ENCODE measurements around the gene PEX12. TPM values are rescaled to one million over a fixed set of nuclear protein-coding genes. Genes with fewer than 3 reads are reported as not detected.
A peak's percentile ranks its signal among the peaks of the same experiment; 100 is the strongest.

PEX12 gene
- total RNA-seq, 2 experiments from 2014 or later: 5.1 to 5.6 TPM

DNA sequence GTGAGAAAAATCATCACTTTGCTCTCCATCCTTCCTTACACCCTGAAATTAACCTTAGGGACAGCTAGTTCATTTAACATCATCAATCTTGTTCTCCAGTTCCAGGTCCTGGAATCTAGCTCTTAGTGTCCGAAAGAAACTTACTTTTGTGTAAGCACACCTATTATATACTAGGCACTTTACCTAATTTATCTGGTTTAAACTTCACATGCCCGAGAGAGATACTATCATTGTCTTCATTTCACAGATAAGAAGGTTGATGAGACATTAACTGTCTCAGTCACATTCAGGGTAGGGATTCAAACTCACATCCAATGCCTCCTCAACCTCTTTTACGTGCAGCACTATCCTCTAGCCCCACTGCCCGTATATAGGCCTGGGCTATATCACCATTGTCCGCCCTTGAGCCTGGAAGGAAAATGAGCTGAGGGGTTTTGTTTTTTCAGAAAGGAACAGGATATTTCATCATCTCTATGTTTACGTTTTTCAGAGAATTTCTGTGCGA is 8.2 kb upstream of the PEX12 start:
- POLR2A ChIA-PET: interaction anchor here (0.8 to 1.8 kb wide), 10 partner anchors 8 to 100 kb away, joined by 3 to 15 read pairs (median 4); partner anchors contain the start of gene PEX12
- TF ChIP-seq, protein P1, sequence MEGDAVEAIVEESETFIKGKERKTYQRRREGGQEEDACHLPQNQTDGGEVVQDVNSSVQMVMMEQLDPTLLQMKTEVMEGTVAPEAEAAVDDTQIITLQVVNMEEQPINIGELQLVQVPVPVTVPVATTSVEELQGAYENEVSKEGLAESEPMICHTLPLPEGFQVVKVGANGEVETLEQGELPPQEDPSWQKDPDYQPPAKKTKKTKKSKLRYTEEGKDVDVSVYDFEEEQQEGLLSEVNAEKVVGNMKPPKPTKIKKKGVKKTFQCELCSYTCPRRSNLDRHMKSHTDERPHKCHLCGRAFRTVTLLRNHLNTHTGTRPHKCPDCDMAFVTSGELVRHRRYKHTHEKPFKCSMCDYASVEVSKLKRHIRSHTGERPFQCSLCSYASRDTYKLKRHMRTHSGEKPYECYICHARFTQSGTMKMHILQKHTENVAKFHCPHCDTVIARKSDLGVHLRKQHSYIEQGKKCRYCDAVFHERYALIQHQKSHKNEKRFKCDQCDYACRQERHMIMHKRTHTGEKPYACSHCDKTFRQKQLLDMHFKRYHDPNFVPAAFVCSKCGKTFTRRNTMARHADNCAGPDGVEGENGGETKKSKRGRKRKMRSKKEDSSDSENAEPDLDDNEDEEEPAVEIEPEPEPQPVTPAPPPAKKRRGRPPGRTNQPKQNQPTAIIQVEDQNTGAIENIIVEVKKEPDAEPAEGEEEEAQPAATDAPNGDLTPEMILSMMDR (IDR thresholded peaks at IDR 0.05): no peak
- Mint-ChIP-seq H3K36me3 (ENCODE audit: low read depth) (peaks cover 9% of the 10 kb centered on the region), H3K4me3 (peak overlapping the region; percentile 99), H3K4me1 (ENCODE audit: low read depth) (peaks cover 22% of the 10 kb centered on the region), H3K27ac (peak overlapping the region; percentile 99), H3K27me3 (no peaks in the 10 kb centered on the region), H3K9me3 (no peaks in the 10 kb centered on the region)
- CTCF ChIA-PET: interaction anchor here (1.0 to 1.9 kb wide), 5 partner anchors 8 to 177 kb away, joined by 4 to 6 read pairs (median 5); partner anchors contain the start of gene PEX12
- DNase-seq (no peak), ATAC-seq (peak; percentile 6)
- intact Hi-C loops (cut with micrococcal nuclease): loop anchor here (5.0 kb wide), 1 partner anchor 49 kb away; the partner anchor contains the start of gene SLFN12L

GRCh38 chr17:35584061-35584460 is 5.7 kb upstream of the PEX12 start:
- intact Hi-C loops (cut with micrococcal nuclease): no loop called here
- peaks cover 6% of the 10 kb centered on the region for H3K36me3 Mint-ChIP-seq (ENCODE audit: low read depth)
- ChIA-PET CTCF (no interaction called here), POLR2A (no interaction called here)
- no peaks in the 10 kb centered on the region for H3K9me3 Mint-ChIP-seq
- peaks cover 20% of the 10 kb centered on the region for H3K4me1 Mint-ChIP-seq (ENCODE audit: low read depth)
- TF ChIP-seq, protein P1 (IDR thresholded peaks at IDR 0.05): no peak
- H3K4me3 Mint-ChIP-seq: no peak overlapping the region
- H3K27ac Mint-ChIP-seq: no peak overlapping the region
- DNase-seq: no peak
- no peak for ATAC-seq
- H3K27me3 Mint-ChIP-seq: no peaks in the 10 kb centered on the region

- H3K27ac Mint-ChIP-seq: peak overlapping the region; percentile 100
- H3K36me3 Mint-ChIP-seq (ENCODE audit: low read depth): peaks cover 15% of the 10 kb centered on the region
- POLR2A ChIA-PET: interaction anchor here (0.7 to 3.0 kb wide), 17 partner anchors 8 to 597 kb away, joined by 3 to 23 read pairs (median 5); partner anchors contain the start of genes AP2B1, SLFN11, SLFN12L and SLFN5
- DNase-seq: no peak
- no peaks in the 10 kb centered on the region for H3K27me3 Mint-ChIP-seq
- TF ChIP-seq, protein P1 (IDR thresholded peaks at IDR 0.05): no peak
- H3K4me3 Mint-ChIP-seq: peak overlapping the region; percentile 100
- peak; percentile 37 for ATAC-seq
- CTCF ChIA-PET: interaction anchor here (0.6 to 2.8 kb wide), 12 partner anchors 8 to 266 kb away, joined by 3 to 14 read pairs (median 5); partner anchors contain the start of genes AP2B1 and SLFN12L
- H3K9me3 Mint-ChIP-seq: no peaks in the 10 kb centered on the region
- intact Hi-C loops (cut with micrococcal nuclease): no loop called here
- peaks cover 28% of the 10 kb centered on the region for H3K4me1 Mint-ChIP-seq (ENCODE audit: low read depth)
Observed at GRCh38 chr17:35578929-35579432, 610 bp upstream of the PEX12 start.

- DNase-seq (no peak), ATAC-seq (no peak)
- Mint-ChIP-seq H3K9me3 (no peaks in the 10 kb centered on the region), H3K27ac (peak overlapping the region; percentile 100), H3K4me3 (peak overlapping the region; percentile 100), H3K4me1 (ENCODE audit: low read depth) (peaks cover 28% of the 10 kb centered on the region), H3K27me3 (no peaks in the 10 kb centered on the region), H3K36me3 (ENCODE audit: low read depth) (peaks cover 15% of the 10 kb centered on the region)
- ChIA-PET CTCF (interaction anchor here (1.0 to 2.8 kb wide), 6 partner anchors 9 to 231 kb away, joined by 3 to 14 read pairs (median 6); partner anchors contain the start of genes AP2B1 and SLFN12L), POLR2A (interaction anchor here (0.6 to 3.0 kb wide), 16 partner anchors 9 to 335 kb away, joined by 3 to 23 read pairs (median 5); partner anchors contain the start of genes AP2B1, SLFN11, SLFN5 and TAF15)
- intact Hi-C loops (cut with micrococcal nuclease): no loop called here
- TF ChIP-seq, protein P1 (IDR thresholded peaks at IDR 0.05): no peak
Observed at GRCh38 chr17:35577830-35578196, 558 bp downstream of the PEX12 start.

DNA sequence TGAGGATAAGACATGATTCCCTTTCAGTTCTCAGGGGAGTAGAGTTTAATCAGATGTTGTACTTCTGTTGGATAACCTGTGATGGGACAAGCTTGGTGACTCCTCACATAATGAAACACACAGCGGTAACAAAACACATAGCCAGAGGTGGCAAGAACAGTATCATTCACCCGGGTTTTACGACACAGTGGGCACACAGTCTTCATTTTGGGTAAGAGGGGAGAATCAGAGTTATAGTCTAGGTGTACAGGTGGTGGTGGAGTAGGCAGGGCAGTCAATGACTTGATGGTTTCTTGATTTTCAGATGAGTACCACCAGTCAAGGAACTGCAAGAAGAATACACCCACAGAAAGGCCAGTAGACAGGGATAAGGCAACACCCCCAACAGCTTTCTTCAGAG is 2.6 kb downstream of the PEX12 start:
- ChIA-PET POLR2A (interaction anchor here (0.9 to 1.0 kb wide), 2 partner anchors 11 to 39 kb away, joined by 3 to 4 read pairs; no protein-coding TSS in a partner anchor), CTCF (interaction anchor here (0.8 to 2.1 kb wide), 3 partner anchors 34 to 318 kb away, joined by 3 to 8 read pairs (median 4); no protein-coding TSS in a partner anchor)
- intact Hi-C loops (cut with micrococcal nuclease): no loop called here
- H3K27ac Mint-ChIP-seq: peak overlapping the region; percentile 100
- ATAC-seq: no peak
- no peak overlapping the region for H3K4me3 Mint-ChIP-seq
- H3K27me3 Mint-ChIP-seq: no peaks in the 10 kb centered on the region
- H3K9me3 Mint-ChIP-seq: no peaks in the 10 kb centered on the region
- H3K4me1 Mint-ChIP-seq (ENCODE audit: low read depth): peaks cover 31% of the 10 kb centered on the region
- no peak for DNase-seq
- TF ChIP-seq, protein P1 (IDR thresholded peaks at IDR 0.05): no peak
- H3K36me3 Mint-ChIP-seq (ENCODE audit: low read depth): peaks cover 16% of the 10 kb centered on the region
